KMS-11 (cell line): ENCODE data around the gene ALKBH2.

Experiments
- H2AFZ ChIP-seq: fragments of 200-600 bp; sonication (generic); 2 replicates; pipeline ENCODE4 v1.6.1; 2016; ENCODE audit warnings: antibody characterized with exemption, mixed run types, low read depth
- H3K27ac ChIP-seq: fragments of 200-600 bp; sonication (generic); 2 replicates; pipeline ENCODE4 v1.6.1; 2016; ENCODE audit warnings: mild to moderate bottlenecking, mixed run types
- H3K27me3 ChIP-seq: fragments of 200-600 bp; sonication (generic); 2 replicates; pipeline ENCODE4 v1.6.1; 2017; ENCODE audit warnings: mild to moderate bottlenecking, low read depth, mixed run types, moderate library complexity; ENCODE audit not compliant: insufficient read depth
- H3K36me3 ChIP-seq: fragments of 200-600 bp; sonication (generic); 2 replicates; pipeline ENCODE4 v1.6.1; 2017; ENCODE audit warnings: mild to moderate bottlenecking, mixed run types; ENCODE audit not compliant: insufficient read depth
- H3K4me1 ChIP-seq: fragments of 200-600 bp; sonication (generic); 2 replicates; pipeline ENCODE4 v1.6.1; 2016; ENCODE audit warnings: mild to moderate bottlenecking, low read depth, mixed run types; ENCODE audit not compliant: poor library complexity, severe bottlenecking
- H3K4me2 ChIP-seq: fragments of 200-600 bp; sonication (generic); 2 replicates; pipeline ENCODE4 v1.7.0; 2016; ENCODE audit warnings: mild to moderate bottlenecking, mixed run types
- H3K4me3 ChIP-seq: fragments of 200-600 bp; sonication (generic); IDR thresholded peaks from 2 replicates; pipeline ENCODE4 v1.6.1; 2017; ENCODE audit warnings: low read depth, low read length, mixed read lengths; ENCODE audit not compliant: insufficient read depth
- H3K79me2 ChIP-seq: fragments of 200-600 bp; sonication (generic); 2 replicates; pipeline ENCODE4 v1.6.1; 2016; ENCODE audit warnings: low read depth, mixed run types; ENCODE audit not compliant: insufficient read depth
- H3K9ac ChIP-seq: fragments of 200-600 bp; sonication (generic); 2 replicates; pipeline ENCODE4 v1.6.1; 2016; ENCODE audit warnings: mild to moderate bottlenecking, mixed run types
- H4K20me1 ChIP-seq: fragments of 200-600 bp; sonication (generic); 2 replicates; pipeline ENCODE4 v1.6.1; 2016; ENCODE audit warnings: mild to moderate bottlenecking, mixed run types; ENCODE audit not compliant: insufficient read depth
- TF ChIP-seq, protein P1 (sequence below): fragments of 200-600 bp; sonication (generic); conservative IDR thresholded peaks from 2 replicates; pipeline ENCODE4 v1.6.1; 2017; ENCODE audit warnings: low read depth, mild to moderate bottlenecking, antibody characterized with exemption, low read length, moderate library complexity, mixed read lengths

The ALKBH2 gene

DNA sequence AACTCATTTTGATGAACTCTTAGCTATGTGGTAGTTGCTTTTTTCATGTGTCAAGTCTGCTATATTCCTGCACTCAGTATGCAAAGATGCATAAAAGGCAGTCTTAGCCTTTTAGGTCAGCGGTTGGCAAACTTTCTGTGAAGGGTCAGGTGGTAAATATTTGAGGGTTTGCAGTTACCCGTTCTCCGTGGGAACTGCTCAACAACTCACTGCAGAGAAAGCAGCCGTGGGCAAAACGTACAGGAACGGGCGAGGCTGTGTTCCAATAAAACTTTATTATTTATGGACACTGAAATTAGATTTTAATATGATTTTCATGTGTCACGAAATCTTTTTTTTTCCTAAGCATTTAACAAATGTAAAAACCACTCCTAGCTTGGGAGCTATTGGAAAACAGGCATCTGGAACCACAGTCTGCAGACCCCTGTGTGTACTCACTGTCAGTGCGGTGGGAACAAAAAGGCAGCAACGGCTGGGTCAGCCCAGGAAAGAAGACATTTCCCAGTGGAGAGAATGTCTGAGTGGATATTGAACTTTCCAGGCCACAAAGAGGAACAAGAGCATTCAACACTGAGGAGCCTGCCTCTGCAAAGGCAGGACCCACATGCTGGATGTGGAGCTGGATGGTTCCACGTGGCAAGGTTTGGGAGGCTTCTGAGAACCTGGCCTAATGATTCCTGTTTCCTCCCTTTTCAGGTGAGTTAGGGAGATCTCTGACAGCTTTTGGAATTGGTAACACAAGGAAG is 19.6 kb upstream of the ALKBH2 start:
- Histone ChIP-seq H3K79me2 (no peaks in the 10 kb centered on the region), H3K4me3 (no peak overlapping the region), H3K4me2 (no peak overlapping the region), H3K9ac (no peak overlapping the region), H4K20me1 (no peaks in the 10 kb centered on the region), H3K4me1 (peaks cover 18% of the 10 kb centered on the region), H3K27me3 (no peaks in the 10 kb centered on the region), H2AFZ (no peak overlapping the region), H3K36me3 (no peaks in the 10 kb centered on the region), H3K27ac (no peak overlapping the region)
- TF ChIP-seq, protein P1, sequence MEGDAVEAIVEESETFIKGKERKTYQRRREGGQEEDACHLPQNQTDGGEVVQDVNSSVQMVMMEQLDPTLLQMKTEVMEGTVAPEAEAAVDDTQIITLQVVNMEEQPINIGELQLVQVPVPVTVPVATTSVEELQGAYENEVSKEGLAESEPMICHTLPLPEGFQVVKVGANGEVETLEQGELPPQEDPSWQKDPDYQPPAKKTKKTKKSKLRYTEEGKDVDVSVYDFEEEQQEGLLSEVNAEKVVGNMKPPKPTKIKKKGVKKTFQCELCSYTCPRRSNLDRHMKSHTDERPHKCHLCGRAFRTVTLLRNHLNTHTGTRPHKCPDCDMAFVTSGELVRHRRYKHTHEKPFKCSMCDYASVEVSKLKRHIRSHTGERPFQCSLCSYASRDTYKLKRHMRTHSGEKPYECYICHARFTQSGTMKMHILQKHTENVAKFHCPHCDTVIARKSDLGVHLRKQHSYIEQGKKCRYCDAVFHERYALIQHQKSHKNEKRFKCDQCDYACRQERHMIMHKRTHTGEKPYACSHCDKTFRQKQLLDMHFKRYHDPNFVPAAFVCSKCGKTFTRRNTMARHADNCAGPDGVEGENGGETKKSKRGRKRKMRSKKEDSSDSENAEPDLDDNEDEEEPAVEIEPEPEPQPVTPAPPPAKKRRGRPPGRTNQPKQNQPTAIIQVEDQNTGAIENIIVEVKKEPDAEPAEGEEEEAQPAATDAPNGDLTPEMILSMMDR = no peak

DNA sequence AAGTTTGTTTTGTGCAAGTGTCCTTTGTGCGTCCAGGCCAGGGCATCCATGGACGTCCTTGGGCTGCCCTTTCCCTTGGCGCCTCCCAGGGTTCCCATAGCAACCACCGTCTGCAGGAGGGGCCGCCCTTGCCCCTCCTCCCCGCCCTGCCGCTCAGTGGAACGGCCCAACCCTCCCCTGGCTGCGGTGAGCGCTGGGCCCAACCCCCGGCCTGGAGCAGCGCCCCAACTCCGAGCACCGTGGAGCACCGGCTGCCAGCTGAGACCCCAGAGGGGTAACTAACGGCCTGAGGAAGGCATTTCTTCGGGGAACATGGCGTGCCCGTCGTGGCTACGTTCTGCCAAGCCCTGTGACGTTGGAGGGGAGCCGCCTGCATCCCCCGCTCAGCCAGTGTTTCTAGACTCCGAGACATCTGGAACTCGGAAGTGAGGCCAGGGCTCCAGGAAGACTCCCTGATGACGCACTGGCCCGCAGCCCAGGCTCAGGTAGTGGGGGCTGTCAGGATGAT is 17.8 kb upstream of the ALKBH2 start:
- Histone ChIP-seq H3K4me3 (no peak overlapping the region), H3K27me3 (no peaks in the 10 kb centered on the region), H3K27ac (no peak overlapping the region), H3K79me2 (no peaks in the 10 kb centered on the region), H3K4me1 (peaks cover 18% of the 10 kb centered on the region), H3K4me2 (no peak overlapping the region), H4K20me1 (no peaks in the 10 kb centered on the region), H2AFZ (no peak overlapping the region), H3K36me3 (no peaks in the 10 kb centered on the region; the same call in 1 of the 2 replicates), H3K9ac (no peak overlapping the region)
- TF ChIP-seq, protein P1 = no peak

DNA sequence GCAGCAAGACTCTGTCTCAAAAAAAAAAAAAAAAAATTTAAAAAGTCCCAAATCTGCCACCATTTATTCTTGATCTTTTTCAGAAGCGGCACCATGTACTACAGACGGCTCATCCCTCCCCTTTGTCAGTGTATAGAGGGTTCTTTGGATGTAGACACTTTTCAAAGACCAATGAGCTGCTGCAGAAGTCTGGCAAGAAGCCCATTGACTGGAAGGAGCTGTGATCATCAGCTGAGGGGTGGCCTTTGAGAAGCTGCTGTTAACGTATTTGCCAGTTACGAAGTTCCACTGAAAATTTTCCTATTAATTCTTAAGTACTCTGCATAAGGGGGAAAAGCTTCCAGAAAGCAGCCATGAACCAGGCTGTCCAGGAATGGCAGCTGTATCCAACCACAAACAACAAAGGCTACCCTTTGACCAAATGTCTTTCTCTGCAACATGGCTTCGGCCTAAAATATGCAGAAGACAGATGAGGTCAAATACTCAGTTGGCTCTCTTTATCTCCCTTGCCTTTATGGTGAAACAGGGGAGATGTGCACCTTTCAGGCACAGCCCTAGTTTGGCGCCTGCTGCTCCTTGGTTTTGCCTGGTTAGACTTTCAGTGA is 16.6 kb upstream of the ALKBH2 start:
- H3K4me1 ChIP-seq = peaks cover 6% of the 10 kb centered on the region
- no peak overlapping the region for H2AFZ ChIP-seq
- no peak overlapping the region for H3K27ac ChIP-seq
- no peaks in the 10 kb centered on the region; the same call in 1 of the 2 replicates for H3K36me3 ChIP-seq
- no peak overlapping the region for H3K4me3 ChIP-seq
- H4K20me1 ChIP-seq = no peaks in the 10 kb centered on the region
- TF ChIP-seq, protein P1 = no peak
- no peak overlapping the region for H3K9ac ChIP-seq
- no peaks in the 10 kb centered on the region for H3K79me2 ChIP-seq
- H3K27me3 ChIP-seq = no peaks in the 10 kb centered on the region
- no peak overlapping the region for H3K4me2 ChIP-seq

DNA sequence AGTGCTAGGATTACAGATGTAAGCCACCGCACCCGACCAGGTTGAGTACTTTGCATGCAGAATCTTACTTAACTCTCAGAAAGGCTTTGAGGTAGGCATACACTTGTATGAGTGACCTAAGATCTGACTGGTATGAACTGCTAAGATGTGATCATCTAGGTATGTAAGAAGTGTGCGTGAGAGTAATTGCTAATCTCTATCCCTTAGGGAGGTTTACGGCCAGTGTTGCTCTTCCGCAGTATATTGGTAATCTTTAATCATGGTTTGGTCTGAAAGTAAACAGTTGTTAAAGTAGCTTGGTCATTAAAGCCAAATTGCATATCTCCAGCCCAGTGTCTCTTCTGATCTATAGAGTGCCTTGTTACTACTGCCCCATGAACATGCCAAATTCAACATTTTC is 11.9 kb upstream of the ALKBH2 start:
- Histone ChIP-seq H3K27me3 (no peaks in the 10 kb centered on the region), H3K79me2 (no peaks in the 10 kb centered on the region; the same call in 1 of the 2 replicates), H3K27ac (no peak overlapping the region), H3K4me2 (no peak overlapping the region), H3K36me3 (no peaks in the 10 kb centered on the region; the same call in 1 of the 2 replicates), H3K9ac (no peak overlapping the region), H3K4me1 (peaks cover 6% of the 10 kb centered on the region), H3K4me3 (no peak overlapping the region), H2AFZ (no peak overlapping the region), H4K20me1 (no peaks in the 10 kb centered on the region)
- TF ChIP-seq, protein P1 = no peak
